ENCODE results near the gene RABGAP1L.

- TF ChIP-seq POLR2A (IDR thresholded peaks at IDR 0.05; ENCODE audit: low read depth): no peak
- TF ChIP-seq, protein P1, sequence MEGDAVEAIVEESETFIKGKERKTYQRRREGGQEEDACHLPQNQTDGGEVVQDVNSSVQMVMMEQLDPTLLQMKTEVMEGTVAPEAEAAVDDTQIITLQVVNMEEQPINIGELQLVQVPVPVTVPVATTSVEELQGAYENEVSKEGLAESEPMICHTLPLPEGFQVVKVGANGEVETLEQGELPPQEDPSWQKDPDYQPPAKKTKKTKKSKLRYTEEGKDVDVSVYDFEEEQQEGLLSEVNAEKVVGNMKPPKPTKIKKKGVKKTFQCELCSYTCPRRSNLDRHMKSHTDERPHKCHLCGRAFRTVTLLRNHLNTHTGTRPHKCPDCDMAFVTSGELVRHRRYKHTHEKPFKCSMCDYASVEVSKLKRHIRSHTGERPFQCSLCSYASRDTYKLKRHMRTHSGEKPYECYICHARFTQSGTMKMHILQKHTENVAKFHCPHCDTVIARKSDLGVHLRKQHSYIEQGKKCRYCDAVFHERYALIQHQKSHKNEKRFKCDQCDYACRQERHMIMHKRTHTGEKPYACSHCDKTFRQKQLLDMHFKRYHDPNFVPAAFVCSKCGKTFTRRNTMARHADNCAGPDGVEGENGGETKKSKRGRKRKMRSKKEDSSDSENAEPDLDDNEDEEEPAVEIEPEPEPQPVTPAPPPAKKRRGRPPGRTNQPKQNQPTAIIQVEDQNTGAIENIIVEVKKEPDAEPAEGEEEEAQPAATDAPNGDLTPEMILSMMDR (IDR thresholded peaks at IDR 0.05): no peak
- TF ChIP-seq POLR2AphosphoS5 (IDR thresholded peaks at IDR 0.05): no peak
- no peak for TF ChIP-seq EP300 (IDR thresholded peaks at IDR 0.05)
These were observed 258.6 kb downstream of the RABGAP1L start for GRCh38 chr1:174417921-174418320.
